GM12872 (cell line): Measurements from ENCODE around the gene CBFA2T3.

Source experiments
- CTCF ChIP-seq: IDR thresholded peaks from 3 replicates; pipeline ENCODE4 v1.5.1; 2011; ENCODE audit warnings: low read depth, mild to moderate bottlenecking, low read length, moderate library complexity; ENCODE audit not compliant: insufficient read depth

CBFA2T3 gene

GRCh38 chr16:89020925-89021595, 44.1 kb upstream of the CBFA2T3 start:
- no peak for TF ChIP-seq CTCF

GRCh38 chr16:89020068-89020924, 43.3 kb upstream of the CBFA2T3 start:
- TF ChIP-seq CTCF, result no peak

GRCh38 chr16:89019511-89019910, 42.5 kb upstream of the CBFA2T3 start:
- no peak for TF ChIP-seq CTCF

GRCh38 chr16:89018282-89019158, 41.5 kb upstream of the CBFA2T3 start:
- TF ChIP-seq CTCF, result no peak

GRCh38 chr16:89017543-89018281, 40.7 kb upstream of the CBFA2T3 start:
- TF ChIP-seq CTCF, result no peak

GRCh38 chr16:89015271-89015859, 38.4 kb upstream of the CBFA2T3 start:
- TF ChIP-seq CTCF, result no peak
